ENCODE data around the gene ING1.
A peak's percentile ranks its signal among the peaks of the same experiment; 100 is the strongest.
"Not testable (repeated sequence)": the region's sequence is repeated elsewhere in the genome, so short reads cannot be mapped to it uniquely, and the experiment has no call there.

The ING1 gene

DNA sequence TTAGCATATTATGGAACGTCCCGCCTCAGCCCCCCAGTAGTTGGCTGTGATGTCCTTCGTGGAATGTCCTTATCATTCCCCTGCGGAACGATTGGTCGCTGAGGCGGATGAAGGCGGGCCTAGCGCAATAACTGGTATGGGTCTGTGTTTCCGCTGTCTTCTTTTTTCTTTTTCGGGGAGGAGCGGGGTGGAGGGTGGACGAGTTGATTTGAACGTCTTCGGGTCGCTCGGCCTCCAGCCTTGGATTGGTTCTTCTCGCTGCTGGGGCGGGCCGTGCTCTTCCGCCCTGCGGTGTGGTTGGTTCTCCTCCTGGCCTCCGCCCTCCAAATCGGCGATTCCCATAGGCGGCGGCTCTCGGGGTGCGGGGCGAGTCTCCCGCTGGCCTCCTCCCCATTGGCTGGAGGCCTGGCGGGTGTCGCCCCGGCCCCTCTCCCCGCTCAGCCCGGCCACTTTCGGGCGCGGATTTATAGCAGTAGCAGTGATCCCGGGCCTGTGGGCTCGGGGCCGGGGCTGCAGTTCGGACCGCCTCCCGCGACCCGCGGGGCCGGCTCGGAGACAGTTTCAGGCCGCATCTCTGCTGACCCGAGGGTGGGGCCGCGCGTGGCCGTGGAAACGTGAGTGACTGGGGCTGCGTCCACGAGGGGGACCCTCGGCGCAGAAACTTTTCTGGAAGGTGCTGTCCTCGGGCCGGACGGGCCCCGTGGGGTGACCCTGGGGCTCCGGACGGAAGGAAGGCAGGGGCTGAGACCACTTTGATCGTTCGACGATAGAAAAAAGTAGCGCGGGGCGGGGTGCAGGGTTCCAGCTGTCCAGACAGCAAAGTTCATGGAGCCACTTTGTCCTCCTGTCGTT is 2.1 kb downstream of the ING1 start:
- DNase-seq: peak; percentile 85 to 100 (median 97)

DNA sequence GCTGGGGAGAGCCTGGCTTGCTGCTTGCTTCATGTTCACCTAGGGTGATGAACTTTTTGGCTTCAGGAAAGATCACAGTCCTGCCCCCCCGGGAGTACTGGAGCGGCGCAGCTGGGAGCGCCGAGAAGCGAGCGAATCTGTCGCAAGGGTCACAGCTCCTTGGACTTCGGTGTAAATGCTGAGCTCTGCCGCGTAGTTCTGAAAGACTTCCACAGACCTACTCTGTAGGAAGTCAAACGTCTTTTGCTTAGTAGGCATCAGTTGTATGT is 2.7 kb downstream of the ING1 start:
- DNase-seq: no peak

DNA sequence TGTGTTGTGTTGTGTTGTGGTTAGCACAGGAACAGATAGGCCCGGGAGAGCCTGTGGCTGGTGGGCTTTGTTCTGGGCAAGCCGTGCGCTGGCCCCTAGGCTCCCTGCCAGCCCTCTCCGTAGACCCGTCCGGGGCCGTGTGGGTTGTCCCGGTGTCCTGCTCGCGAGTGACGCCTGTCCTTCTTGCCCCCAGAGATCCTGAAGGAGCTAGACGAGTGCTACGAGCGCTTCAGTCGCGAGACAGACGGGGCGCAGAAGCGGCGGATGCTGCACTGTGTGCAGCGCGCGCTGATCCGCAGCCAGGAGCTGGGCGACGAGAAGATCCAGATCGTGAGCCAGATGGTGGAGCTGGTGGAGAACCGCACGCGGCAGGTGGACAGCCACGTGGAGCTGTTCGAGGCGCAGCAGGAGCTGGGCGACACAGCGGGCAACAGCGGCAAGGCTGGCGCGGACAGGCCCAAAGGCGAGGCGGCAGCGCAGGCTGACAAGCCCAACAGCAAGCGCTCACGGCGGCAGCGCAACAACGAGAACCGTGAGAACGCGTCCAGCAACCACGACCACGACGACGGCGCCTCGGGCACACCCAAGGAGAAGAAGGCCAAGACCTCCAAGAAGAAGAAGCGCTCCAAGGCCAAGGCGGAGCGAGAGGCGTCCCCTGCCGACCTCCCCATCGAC is 5.7 kb downstream of the ING1 start:
- no peak for DNase-seq

DNA sequence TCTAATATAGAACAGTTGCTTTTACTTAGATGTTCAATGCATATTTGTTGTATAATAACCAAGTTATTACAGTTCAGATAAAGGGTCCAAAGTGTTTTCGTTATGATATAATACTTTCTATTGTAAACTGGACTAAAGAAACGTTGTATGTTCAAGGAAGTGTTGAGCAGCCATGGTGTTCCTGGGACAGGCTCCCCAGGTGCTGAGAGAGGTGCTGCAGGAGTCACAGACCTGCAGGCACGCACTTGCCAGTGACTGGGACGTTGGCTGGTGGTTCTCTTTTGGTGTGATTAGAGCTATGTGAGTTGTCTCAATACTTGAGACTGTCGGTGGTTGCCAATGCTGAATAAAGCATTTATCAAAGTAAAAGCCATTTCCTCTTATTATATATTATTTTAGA is 9.5 kb downstream of the ING1 start:
- no peak for DNase-seq

DNA sequence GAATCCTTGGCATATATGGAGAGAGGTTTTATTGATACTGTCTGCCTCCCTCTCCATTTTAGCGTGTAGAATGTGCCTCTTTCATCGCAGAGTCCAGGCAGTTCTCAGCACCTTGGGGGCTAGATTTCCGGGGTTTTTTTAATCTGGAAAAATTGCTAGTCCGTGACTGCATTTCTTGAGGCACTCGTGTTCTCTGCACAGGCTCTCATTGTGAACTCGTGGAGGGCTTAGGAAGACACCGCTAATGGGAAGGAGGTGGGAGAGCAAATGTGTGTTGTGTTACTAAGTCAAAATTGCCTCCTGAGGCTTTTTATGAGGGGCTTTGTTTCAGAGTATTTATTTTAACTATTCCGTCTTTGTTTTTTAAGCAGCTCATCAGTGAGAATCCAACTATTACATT is 10.1 kb downstream of the ING1 start:
- no peak for DNase-seq

DNA sequence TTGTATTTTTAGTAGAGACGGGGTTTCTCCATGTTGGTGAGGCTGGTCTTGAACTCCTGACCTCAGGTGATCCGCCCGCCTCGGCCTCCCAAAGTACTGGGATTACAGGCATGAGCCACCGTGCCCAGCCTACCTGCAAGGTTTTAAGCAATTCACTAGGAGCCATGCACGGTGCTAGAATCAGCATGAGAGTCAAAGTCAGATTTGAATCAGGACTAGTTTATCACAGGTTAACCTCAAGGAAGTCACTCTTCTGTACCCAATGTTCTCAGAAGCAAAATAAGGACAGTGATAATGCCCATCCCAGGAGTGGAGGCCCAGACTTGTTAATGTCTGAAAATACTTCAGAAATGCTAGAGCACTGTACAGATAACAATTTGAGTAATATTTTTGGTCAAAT is 12.7 kb downstream of the ING1 start:
- not testable (repeated sequence) for DNase-seq

DNA sequence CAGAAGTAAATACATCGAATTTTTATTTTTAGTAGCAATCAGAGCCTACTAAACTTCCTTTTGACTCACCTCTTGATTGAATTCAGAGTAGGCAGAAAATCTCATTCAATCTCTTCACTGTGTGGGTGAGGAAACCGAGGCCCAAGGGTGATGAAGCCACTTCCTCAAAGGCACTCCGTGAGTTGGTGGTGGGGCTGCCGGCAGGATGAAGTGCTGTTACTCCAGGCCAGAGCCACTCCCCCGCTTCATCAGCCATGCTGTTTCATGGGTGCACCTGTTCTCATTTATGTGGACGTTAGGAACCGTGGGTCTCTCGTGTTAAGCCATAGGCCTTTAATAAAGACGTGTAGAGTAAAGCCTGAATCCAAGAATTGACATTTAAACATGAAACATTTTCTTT is 13.2 kb downstream of the ING1 start:
- no peak for DNase-seq

DNA sequence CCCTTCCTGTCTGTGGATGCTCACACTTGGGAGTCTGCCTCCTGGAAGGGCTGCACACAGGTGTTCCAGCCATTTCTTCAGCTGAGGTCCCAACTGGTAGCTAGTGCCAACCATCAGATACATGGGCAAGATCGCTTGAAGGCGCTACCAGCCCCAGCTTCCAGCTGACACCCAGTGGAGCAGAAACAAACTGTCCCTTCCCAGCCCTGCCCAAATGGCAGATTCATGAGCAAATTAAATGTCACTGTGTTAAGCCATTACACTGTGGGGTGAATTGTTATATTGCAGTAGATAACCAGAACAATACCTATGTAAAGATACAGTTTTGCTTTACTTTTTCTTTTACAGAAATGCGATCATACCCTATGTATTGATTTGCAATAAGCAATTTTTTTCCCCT is 17.6 kb downstream of the ING1 start:
- DNase-seq: no peak

DNA sequence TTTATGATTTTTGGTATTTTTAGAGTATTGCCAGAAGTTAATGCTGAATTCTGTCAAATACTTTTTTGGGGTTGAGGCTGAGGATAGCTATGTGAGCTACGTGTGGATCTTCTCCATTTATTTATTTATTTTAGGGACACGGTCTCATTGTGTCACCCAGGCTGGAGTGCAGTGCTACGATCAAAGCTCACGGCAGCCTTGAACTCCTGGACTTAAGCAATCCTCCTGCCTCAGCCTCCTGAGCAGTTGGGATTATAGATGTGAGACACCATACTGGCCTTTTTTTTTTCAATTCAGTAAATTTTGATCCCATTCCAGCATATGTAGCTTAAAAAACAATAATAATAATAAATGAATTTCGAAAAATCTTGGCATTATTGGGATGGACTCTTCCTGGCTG is 21.1 kb downstream of the ING1 start:
- DNase-seq: no peak

DNA sequence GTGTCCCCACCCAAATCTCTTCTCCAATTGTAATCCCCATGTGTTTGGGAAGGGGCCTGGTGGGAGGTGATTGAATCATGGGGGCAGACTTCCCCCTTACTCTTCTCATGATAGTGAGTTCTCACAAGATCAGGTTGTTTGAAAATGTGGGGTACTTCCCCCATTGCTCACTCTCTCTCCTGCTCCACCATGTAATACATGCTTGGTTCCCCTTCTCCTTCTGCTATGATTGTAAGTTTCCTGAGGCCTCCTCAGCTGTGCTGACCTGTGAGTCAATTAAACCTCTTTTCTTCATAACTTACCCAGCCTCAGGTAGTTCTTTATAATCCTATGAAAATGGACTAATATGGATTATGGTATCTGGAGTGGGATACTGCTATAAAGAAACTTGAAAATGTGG is 24.1 kb downstream of the ING1 start:
- no peak for DNase-seq

DNA sequence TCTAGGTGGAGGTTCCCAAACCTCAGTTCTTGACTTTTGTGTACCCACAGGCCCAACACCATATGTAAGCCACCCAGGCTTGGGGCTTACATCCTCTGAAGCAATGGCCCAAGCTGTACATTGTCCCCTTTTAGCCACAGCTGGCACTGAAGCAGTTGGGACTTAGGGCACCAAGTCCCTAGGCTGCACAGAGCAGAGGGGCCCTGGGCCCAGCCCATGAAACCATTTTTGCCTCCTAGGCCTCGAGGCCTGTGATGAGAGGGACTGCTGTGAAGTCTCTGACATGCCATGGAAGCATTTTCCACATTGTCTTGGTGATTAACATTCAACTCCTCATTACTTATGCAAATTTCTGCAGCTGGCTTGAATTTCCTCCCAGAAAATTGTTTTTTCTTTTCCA is 30.2 kb downstream of the ING1 start:
- DNase-seq: no peak

DNA sequence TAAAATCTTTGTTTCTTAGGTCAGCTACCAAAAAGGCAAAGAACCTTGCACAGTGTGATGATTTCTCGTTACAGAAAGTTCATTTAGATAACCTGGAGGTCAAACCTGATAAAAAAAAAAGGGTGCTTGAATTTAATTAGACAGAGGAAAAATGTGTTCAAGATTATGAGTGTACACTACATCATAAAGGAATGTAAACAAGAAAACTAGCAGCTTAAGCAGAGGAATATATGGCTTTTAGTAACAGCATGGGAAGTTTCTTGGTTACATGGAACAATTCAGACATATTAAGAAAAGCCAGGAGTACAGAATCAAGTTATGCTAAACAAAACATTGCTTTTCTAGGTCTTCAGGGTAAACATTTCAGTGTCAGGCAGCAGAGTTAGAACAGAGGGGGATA is 32.9 kb downstream of the ING1 start:
- no peak for DNase-seq

DNA sequence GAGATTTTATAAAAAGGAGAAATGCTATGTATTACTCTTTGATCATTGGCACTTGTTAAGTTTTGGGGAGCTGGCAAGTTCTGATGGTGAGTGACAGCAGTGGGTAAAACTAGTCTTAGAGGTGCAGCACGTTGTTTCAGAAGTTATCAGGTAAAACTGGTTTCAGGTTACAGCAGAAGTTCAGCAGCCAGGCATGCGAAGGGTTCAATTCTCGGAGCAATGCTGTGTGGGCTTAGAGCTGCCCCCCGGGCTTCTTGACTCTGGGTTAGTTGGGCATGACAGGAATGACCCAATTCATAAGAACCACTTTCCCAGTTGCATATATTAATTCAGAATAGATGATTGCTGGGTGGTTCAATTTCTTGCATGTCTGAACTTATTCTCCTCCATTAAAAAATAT is 34.8 kb downstream of the ING1 start:
- DNase-seq: no peak

DNA sequence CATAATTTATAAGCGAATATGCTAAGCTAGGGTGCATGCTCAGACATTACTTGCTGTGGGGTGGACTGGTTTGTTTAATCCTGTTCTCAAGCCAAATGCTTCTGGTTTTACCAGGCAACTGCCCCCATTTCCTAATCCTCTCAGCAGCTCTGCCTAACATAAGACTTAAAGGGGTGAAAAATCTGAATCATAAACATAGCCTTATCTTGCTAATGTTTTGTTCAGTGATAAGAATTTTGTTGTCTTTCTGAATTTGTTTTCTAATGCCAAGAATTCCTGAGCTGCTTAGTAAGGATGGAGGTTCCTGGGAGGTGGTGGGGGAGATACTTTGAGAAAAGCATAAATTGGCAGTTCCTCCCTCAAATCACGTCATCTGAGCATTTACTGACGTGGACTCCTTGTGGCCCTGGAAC is 42.7 kb downstream of the ING1 start:
- no peak for DNase-seq

DNA sequence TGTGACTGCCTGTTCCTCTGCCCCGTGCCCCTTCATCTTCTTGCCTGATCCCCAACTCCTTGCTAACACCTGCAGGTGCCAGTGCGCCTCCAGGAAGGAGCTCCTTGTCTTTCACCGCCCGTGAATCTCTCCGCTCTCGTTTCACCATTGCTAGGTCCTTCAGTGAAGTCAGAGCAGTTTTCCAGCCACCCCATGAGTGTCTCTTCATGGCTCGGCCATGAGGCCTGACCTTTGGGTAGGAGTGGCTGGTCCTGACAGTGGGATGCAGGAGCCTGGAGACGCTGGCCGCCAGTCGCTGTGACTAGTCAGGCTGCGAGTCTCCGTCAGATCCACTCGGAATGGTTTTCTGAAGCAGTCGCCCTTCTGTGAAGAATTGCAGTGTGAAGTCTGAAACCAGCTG is 43.8 kb downstream of the ING1 start:
- DNase-seq: no peak

DNA sequence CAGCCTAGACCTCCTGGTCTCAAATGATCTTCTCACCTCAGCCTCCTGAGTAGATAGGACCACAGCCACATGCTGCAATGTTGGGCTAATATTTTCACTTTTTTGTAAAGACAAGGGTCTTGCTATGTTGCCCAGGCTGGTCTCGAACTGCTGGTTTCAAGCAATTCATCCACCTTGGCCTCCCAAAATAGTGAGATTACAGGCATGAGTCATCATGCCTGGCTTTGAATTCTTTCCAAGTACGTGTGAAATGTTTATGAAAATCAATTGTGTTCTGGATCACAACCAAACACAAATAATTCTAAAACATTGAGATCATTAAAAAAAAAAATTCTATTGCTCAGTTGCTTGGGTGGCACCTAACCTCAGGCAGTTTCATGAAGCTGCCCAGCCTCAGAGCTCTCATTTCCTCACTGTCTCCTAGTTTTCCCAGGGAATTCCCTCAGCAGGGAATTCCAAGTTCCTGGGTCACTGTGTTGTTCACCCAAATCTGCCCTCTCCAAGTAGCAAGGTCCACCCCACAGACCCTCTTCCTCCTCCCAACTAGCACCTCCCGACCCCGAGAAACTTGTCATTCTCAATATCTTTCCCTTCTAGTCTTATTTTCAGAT is 44.8 kb downstream of the ING1 start:
- no peak for DNase-seq

DNA sequence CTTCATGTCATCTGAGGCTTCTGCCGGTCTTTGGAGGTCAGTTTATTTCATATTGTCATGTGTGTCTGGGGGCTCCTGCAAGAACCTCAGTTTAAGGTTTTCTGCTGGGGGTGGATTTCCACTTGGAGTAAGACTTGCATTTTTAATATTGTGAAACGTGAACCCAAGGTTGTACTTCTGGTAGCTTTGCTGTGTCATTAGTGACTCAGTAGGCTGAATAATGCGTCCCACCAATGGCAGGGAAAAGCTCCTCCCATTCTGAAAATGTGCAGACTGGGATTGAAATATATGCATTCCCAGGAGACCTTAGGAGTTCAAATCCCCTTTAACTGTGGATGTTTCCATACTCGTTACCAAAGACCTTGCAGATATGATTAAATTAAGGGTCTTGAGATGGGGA is 46.2 kb downstream of the ING1 start:
- DNase-seq: no peak

DNA sequence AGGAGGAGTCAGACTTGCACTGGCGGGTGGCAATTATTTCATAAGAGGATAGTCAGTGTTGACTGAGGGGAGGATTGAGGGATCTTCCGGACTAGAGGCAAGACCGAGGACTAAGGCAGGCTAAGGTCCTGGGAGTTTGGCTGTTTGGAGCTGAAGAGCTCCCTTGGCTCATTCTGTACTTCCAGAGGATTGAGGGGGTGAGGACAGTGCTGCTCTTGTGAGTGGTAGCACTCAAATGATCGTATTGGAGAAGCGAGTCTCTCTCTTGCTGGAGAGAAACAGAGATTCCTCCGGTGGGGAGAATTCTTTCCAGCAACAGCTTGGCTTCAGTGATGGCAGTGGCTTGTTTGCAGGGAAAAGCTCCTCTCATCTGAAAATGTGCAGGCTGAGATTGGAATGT is 47.1 kb downstream of the ING1 start:
- no peak for DNase-seq

DNA sequence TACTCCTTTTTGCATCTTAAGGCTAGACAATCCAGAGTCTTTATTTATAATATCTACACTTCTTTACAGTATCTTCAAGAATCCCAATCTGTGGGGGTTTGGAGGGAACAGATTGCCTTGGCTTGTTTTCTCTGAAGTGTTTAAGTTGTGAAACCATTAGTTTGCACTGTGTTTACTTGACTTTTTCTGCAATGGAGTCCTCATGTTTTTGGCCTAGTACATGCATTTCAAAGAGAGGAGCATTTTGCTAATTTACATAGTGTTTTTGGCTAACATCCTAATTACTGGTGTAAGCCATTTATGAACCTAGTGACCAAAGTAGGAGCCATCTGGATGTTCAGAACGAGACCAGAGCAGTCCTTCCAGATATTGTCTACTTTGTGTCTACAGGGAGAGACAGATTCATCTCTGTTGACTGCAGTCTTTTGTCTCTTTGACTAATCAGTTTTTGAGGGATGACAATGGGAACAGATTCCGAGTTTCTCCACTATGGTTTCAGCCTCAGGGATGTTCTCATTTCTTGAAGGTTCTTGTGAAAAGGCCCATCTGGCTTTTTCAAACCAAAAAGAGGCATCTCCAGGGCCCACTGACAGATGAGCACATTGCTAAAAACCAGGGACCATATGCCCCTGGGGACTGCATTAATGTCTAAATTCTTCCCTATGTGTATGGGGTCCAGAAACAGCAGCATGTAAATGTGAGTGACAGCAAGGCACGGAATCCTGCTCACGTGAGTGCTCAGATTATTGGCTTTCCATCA is 53.4 kb downstream of the ING1 start:
- no peak for DNase-seq

DNA sequence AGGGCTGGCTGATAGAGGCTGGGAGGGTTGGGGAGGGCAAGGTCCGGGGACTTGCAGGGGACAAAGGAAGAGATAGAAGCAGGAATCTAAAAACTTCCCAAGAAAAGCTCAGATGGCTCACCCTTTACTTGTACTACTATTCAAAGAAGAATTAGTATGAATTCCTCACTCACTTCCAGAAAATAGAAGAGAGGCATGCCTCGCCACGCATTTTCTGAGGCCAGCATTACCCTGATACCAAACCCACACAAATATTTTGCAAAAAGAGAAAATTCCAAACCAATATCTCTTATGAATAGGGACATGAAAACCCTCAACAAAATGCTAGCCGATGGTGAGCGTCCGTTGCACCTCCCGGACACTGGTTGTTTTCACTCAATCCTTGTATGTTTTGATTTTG is 54.0 kb downstream of the ING1 start:
- DNase-seq: no peak

DNA sequence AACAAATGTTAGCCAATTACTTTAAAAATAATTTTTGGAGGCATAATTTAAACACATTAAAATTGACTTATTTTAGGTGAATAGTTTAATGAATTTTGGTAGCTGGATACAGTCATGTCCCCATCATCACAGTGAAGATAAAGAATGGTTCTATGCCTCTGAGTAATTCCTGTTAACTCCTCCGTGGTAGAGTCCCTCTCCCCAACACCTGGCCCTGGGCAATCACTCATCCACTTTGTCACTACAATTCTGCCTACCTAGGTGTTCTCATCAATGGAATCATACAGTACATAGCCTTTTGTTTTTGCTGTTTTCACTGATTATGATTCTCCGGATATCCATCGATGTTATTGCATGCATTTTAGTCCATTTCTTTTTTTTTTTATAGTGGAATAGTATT is 55.6 kb downstream of the ING1 start:
- no peak for DNase-seq

DNA sequence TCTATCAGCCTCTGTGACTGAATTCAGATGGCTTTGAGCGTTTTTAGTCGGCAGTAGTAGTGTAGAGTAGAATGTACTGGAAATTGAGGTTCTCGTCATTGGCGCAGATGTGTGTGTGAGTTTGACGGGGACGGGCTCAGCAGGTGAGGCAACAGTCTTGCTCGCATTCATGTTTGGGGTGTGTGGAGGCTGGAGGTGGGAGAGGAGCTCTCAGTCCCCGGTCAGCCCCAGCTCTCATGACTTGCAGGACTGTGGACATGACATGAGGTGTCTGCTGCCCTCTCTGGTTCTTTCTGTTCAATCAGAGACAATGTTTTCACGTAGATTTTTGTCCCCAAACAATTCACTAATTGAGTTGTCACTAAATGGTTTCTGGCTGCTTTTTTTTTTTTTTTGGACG is 57.2 kb downstream of the ING1 start:
- DNase-seq: no peak

DNA sequence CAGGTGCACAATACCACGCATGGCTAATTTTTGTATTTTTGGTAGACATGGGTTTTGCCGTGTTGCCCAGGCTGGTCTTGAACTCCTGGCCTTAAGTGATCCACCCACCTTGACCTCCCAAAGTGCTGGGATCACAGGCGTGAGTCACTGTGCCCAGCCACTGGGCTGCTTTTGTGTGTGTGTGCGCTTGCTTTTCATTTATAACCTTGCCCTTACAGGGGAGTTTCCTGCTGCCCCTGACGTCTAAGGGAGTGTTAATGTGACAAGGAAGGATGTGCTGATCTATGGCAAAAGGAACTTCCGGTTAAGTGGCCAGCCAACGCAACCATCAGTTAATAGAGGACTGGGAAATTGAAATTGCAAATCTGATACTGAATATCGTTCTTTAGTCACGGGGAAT is 57.7 kb downstream of the ING1 start:
- no peak for DNase-seq
